ENCODE results near the gene LPIN1. TPM values are rescaled to one million over a fixed set of nuclear protein-coding genes. Genes with fewer than 3 reads are reported as not detected.
"Not testable (repeated sequence)": the region's sequence is repeated elsewhere in the genome, so short reads cannot be mapped to it uniquely, and the experiment has no call there.

LPIN1 gene
- total RNA-seq, 1 experiment from 2014 or later = 45.8 TPM

- in situ Hi-C loops (cut with HindIII; ENCODE audit: low pct_unique_long_range_greater_than_20kb, low sequenced_read_pairs) = no loop called here
Observed at GRCh38 chr2:11753452-11753885, 7.0 kb downstream of the LPIN1 start.

DNA sequence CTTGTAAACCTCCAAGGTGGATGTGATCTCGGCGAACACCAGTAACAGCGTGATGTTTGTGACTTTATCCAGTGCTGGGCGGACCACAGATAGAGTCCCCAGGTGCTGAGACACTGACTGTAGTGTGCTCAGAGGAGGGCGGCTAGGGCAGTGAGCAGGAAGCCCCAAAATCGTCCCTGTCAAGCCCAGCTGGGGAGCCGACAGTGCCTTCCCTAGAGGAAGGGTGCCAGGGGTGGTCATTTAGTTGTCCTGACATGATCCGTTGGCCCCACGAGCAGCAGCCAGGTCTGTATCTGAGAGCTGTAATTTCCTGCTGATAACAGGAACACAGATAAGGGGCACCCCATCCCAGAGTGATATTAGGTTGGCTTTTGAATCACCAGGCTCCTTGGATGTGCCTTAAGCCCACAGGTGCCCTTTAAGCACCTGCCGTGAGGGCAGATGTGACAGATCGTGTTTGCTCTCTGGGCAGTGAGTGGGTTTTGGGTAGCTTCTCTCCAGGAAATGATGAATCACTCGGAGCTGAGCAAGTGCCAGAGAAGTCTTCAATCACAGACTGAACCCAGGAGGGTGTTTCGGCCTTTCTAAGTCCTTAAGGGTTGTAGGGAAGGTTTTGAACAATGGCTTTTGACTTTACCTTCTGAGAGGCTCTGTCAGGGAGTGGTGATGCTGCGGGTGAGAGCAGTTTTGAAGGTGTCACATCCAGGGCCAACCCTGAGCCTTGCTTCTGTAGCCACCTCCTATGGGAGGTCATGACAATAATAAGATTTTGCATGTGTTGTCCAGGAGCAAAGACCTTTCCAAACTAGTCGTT is 7.7 kb downstream of the LPIN1 start:
- no peak for DNase-seq (ENCODE audit: low read depth, low spot score)
- in situ Hi-C loops (cut with HindIII; ENCODE audit: low pct_unique_long_range_greater_than_20kb, low sequenced_read_pairs) = no loop called here

More at GRCh38 chr2:11753452-11753885, 7.0 kb downstream of the LPIN1 start:
- no peak for DNase-seq (ENCODE audit: low read depth, low spot score)

- in situ Hi-C loops (cut with HindIII; ENCODE audit: low pct_unique_long_range_greater_than_20kb, low sequenced_read_pairs) = no loop called here
- DNase-seq (ENCODE audit: low read depth, low spot score) = no peak
Observed at GRCh38 chr2:11754700-11755015, 8.2 kb downstream of the LPIN1 start.

DNA sequence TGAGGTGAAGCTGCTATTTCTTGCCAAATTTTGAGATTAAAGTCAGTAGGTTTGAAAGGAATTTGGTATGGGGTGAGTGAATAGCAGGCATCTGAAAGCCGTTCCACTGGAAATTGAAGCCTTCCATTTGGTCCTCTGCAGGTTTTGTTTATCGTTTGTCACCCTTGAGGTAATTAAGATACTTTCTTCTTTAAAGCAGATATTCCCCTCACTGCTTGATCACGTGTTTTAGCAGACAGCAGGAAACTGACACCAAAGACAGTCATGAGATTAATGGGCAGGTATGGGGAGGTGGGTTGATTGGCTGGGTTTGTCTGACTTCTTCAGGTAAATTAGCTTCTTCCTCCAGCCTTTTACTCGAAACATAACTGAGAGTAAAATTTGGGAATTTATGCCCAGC is 10.7 kb downstream of the LPIN1 start:
- in situ Hi-C loops (cut with HindIII; ENCODE audit: low pct_unique_long_range_greater_than_20kb, low sequenced_read_pairs) = no loop called here
- DNase-seq (ENCODE audit: low read depth, low spot score) = no peak

GRCh38 chr2:11758187-11758586 is 11.8 kb downstream of the LPIN1 start:
- in situ Hi-C loops (cut with HindIII; ENCODE audit: low pct_unique_long_range_greater_than_20kb, low sequenced_read_pairs) = no loop called here
- no peak for DNase-seq (ENCODE audit: low read depth, low spot score)

GRCh38 chr2:11758647-11759046 is 12.2 kb downstream of the LPIN1 start:
- no peak for DNase-seq (ENCODE audit: low read depth, low spot score)
- in situ Hi-C loops (cut with HindIII; ENCODE audit: low pct_unique_long_range_greater_than_20kb, low sequenced_read_pairs) = no loop called here

GRCh38 chr2:11759182-11759975 is 12.9 kb downstream of the LPIN1 start:
- in situ Hi-C loops (cut with HindIII; ENCODE audit: low pct_unique_long_range_greater_than_20kb, low sequenced_read_pairs); DNase-seq (ENCODE audit: low read depth, low spot score): not testable (repeated sequence)

DNA sequence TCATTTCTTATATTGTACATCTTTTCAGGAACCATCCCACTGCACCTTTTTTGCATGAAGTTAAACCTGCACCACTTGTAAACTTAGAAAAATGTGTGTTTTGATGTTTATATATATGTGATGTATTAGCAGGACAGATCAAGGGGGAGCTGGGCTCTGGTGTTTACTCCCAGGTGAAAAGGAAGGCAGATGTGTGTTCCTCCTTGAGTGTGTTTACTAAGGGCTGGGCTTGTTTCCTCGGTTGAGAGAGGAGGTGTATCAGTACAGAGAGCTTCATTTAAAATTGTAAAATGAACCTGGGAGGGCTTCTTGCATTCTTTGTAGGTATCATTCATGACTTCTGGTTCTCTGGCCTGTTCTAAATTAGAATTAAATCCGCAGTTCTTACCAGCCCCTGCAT is 14.8 kb downstream of the LPIN1 start:
- in situ Hi-C loops (cut with HindIII; ENCODE audit: low pct_unique_long_range_greater_than_20kb, low sequenced_read_pairs) = no loop called here
- no peak for DNase-seq (ENCODE audit: low read depth, low spot score)

DNA sequence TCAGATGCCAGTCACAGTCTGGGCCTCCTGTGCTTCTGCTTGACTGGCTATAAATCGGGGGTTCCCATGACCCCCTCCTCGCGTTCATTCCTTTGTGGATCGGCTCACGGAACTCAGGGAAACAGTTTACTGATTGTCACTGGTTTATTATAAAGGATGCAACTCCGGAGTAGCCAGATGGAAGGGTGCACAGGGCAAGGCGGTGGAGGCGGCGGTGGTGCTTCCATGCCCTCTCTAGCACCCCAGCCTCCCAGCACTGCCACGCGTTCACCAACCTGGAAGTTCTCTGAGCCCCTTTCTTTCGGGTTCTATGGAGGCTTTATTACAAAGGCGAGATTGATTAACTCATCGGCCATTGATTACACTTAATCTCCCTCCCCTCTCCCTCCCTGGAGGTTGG is 15.6 kb downstream of the LPIN1 start:
- DNase-seq (ENCODE audit: low read depth, low spot score) = no peak
- in situ Hi-C loops (cut with HindIII; ENCODE audit: low pct_unique_long_range_greater_than_20kb, low sequenced_read_pairs) = no loop called here

DNA sequence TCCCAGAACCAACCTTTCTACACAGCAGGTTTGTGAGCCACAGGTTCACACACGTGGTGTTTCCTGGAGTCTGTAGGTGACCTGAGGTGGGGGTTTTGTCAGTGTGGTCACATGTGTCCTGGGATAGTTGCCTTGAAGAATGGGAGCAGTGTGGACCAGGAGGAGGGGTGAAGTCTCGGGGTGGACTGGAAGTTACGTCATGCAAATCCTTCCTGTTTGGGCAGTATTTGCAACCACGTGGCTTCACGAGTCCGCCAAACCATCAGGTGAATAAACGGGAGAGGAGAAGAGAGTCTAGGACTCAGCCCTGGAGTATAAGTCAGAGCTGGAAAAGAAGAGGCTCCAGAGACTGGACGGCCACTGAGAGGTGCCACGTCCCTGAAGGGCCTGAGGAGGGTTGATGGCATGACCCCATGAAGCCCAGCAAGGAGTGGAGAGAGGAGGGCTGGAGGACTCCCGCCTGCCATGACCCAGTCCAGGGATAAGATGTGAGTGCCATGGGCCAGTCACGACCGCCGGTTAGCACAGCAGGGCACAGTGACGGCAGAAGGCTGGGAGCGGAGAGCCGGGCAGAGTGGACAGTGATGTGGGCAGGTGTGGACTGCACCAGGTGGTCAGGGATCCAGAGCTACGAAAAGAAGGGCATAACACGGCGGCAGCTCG is 16.5 kb downstream of the LPIN1 start:
- in situ Hi-C loops (cut with HindIII; ENCODE audit: low pct_unique_long_range_greater_than_20kb, low sequenced_read_pairs) = no loop called here
- DNase-seq (ENCODE audit: low read depth, low spot score) = no peak

DNA sequence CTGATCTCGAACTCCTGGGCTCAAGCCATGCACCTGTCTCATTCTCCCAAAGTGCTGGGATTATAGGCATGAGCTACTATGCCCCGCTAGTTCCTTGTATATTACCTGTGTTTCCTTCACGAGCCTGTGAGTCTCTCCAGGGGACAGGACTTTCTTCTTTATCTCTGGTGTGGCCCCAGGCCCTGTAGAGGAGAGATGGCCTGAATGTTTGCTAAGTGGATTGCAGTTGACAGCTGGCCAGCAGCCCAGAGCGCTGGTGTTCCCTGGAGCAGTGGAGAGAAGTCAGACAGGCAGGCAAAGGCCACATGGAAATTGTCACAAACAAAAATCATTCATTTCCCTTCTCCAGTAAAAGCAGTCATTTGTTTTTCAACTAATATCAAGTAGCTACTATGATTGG is 17.9 kb downstream of the LPIN1 start:
- in situ Hi-C loops (cut with HindIII; ENCODE audit: low pct_unique_long_range_greater_than_20kb, low sequenced_read_pairs) = no loop called here
- DNase-seq (ENCODE audit: low read depth, low spot score) = no peak

GRCh38 chr2:11764920-11765319 is 18.5 kb downstream of the LPIN1 start:
- in situ Hi-C loops (cut with HindIII; ENCODE audit: low pct_unique_long_range_greater_than_20kb, low sequenced_read_pairs) = no loop called here
- no peak for DNase-seq (ENCODE audit: low read depth, low spot score)

GRCh38 chr2:11765501-11765900 is 19.1 kb downstream of the LPIN1 start:
- in situ Hi-C loops (cut with HindIII; ENCODE audit: low pct_unique_long_range_greater_than_20kb, low sequenced_read_pairs) = no loop called here
- no peak for DNase-seq (ENCODE audit: low read depth, low spot score)

GRCh38 chr2:11766016-11766415 is 19.6 kb downstream of the LPIN1 start:
- in situ Hi-C loops (cut with HindIII; ENCODE audit: low pct_unique_long_range_greater_than_20kb, low sequenced_read_pairs) = no loop called here
- DNase-seq (ENCODE audit: low read depth, low spot score) = no peak

GRCh38 chr2:11767779-11768178 is 21.3 kb downstream of the LPIN1 start:
- no peak for DNase-seq (ENCODE audit: low read depth, low spot score)
- in situ Hi-C loops (cut with HindIII; ENCODE audit: low pct_unique_long_range_greater_than_20kb, low sequenced_read_pairs) = no loop called here

DNA sequence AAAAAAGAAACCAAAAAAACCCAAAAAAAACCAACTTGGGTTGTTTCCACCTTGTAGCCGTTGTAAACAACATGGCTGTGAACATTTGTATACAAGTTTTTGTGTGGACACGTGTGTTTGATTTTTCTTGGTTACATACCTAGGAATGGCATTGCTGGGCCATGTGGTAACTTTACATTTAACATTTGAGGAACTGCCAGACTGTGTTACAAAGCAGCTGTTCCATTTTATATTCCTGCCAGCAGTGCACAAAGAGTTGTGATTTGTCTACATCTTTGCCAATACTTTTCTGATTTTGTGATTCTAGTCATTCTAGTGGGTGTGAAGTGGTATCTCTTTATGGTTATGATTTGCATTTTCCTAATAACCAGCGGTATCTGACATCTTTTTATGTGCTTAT is 22.5 kb downstream of the LPIN1 start:
- no peak for DNase-seq (ENCODE audit: low read depth, low spot score)
- in situ Hi-C loops (cut with HindIII; ENCODE audit: low pct_unique_long_range_greater_than_20kb, low sequenced_read_pairs) = no loop called here

- no peak for DNase-seq (ENCODE audit: low read depth, low spot score)
- in situ Hi-C loops (cut with HindIII; ENCODE audit: low pct_unique_long_range_greater_than_20kb, low sequenced_read_pairs) = no loop called here
Observed at GRCh38 chr2:11769516-11769915, 23.1 kb downstream of the LPIN1 start.

DNA sequence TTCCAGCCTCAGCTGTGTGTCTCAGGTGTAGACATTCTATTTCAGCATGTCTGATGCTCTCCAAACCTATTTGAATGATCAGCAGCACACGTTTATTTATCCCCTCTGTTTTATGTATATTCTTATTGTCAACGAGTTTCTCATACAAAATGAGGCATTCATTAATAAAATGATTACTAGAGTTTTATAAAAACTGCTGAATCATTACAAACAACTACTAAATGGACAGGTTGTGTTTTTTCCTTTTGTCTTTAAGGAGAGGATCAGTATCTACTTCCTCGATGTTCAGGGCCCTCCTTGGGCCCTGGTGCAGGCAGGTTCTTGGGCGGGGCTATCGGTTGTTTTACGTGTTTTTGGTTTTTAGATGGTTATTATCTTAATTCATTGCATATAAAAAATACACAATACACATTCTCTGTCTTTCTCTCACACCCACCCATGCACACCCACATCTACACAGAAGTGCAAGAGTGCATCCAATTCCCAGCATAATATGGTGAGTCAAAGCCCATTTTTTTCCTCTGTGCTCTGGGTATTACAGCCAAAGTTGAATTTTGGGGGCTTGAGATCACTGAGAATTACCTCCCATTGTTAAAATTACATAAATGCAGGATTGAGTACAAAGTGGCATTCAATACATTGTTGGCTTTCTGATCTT is 24.2 kb downstream of the LPIN1 start:
- in situ Hi-C loops (cut with HindIII; ENCODE audit: low pct_unique_long_range_greater_than_20kb, low sequenced_read_pairs) = no loop called here
- no peak for DNase-seq (ENCODE audit: low read depth, low spot score)

All from SK-MEL-5 (cell line).